Measurements from ENCODE around the gene RNF5.
"Not testable (repeated sequence)": the region's sequence is repeated elsewhere in the genome, so short reads cannot be mapped to it uniquely, and the experiment has no call there.

Gene RNF5

GRCh38 chr6:32192608-32193039 is 14.4 kb downstream of the RNF5 start, which contains the start of gene GPSM3:
Gene GPSM3, minus strand, starts transcription at chr6:32192643. Its CDS starts 130 bp downstream, at chr6:32192513.
- Histone ChIP-seq H3K4me3 (replicated peaks; ENCODE audit: low read depth, low read length) (peak within 1 kb of the TSS; percentile 92), H3K36me3 (ENCODE audit: control insufficient read depth, insufficient read depth, low read length) (no peaks in the 10 kb centered on the region; the same call in none of the 2 replicates), H3K27me3 (replicated peaks; ENCODE audit: control insufficient read depth, insufficient read depth, low read length) (no peaks in the 10 kb centered on the region)
- TF ChIP-seq CTCF (IDR thresholded peaks at IDR 0.05; ENCODE audit: insufficient read depth, low read length, poor library complexity, severe bottlenecking), result no peak
- peak; percentile 81 for DNase-seq (ENCODE audit: extremely low read depth, insufficient read length)

- not testable (repeated sequence) for H3K36me3 ChIP-seq (ENCODE audit: control insufficient read depth, insufficient read depth, low read length); DNase-seq (ENCODE audit: extremely low read depth, insufficient read length); H3K27me3 ChIP-seq (replicated peaks; ENCODE audit: control insufficient read depth, insufficient read depth, low read length)
- peak overlapping the region; percentile 92 for H3K4me3 ChIP-seq (replicated peaks; ENCODE audit: low read depth, low read length)
Measured at GRCh38 chr6:32193096-32193495, 14.9 kb downstream of the RNF5 start.

DNA sequence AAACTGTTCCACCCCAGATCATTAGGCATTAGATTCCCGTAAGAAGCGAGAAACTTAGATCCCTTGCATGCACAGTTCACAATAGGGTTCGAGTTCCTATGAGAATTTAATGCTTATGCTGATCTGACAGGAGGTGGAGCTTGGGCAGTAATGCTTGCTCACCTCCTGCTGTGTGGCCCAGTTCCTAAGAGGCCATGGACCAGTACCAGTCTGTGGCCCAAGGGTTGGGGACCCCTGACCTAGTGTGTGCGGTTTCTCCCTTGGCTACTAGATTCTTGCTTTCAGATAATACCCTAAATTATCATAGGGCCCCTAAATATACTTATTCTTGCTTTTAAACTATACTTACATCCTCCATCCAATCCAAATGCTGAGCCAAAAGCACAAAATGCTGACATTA is 16.2 kb downstream of the RNF5 start:
- no peaks in the 10 kb centered on the region; the same call in 1 of the 2 replicates for H3K36me3 ChIP-seq (ENCODE audit: control insufficient read depth, insufficient read depth, low read length)
- TF ChIP-seq CTCF (IDR thresholded peaks at IDR 0.05; ENCODE audit: insufficient read depth, low read length, poor library complexity, severe bottlenecking), result no peak
- H3K27me3 ChIP-seq (replicated peaks; ENCODE audit: control insufficient read depth, insufficient read depth, low read length), result no peaks in the 10 kb centered on the region
- H3K4me3 ChIP-seq (replicated peaks; ENCODE audit: low read depth, low read length), result no peak overlapping the region
- DNase-seq (ENCODE audit: extremely low read depth, insufficient read length), result no peak

GRCh38 chr6:32194825-32195651 is 16.8 kb downstream of the RNF5 start:
- Histone ChIP-seq H3K36me3 (ENCODE audit: control insufficient read depth, insufficient read depth, low read length) (no peaks in the 10 kb centered on the region; the same call in 1 of the 2 replicates), H3K4me3 (replicated peaks; ENCODE audit: low read depth, low read length) (peak overlapping the region; percentile 60), H3K27me3 (replicated peaks; ENCODE audit: control insufficient read depth, insufficient read depth, low read length) (no peaks in the 10 kb centered on the region)
- TF ChIP-seq CTCF (IDR thresholded peaks at IDR 0.05; ENCODE audit: insufficient read depth, low read length, poor library complexity, severe bottlenecking), result peak; percentile 52
- no peak for DNase-seq (ENCODE audit: extremely low read depth, insufficient read length)

GRCh38 chr6:32195652-32195901 is 17.4 kb downstream of the RNF5 start:
- H3K36me3 ChIP-seq (ENCODE audit: control insufficient read depth, insufficient read depth, low read length), result no peaks in the 10 kb centered on the region; the same call in 1 of the 2 replicates
- no peaks in the 10 kb centered on the region for H3K27me3 ChIP-seq (replicated peaks; ENCODE audit: control insufficient read depth, insufficient read depth, low read length)
- peak; percentile 5 for TF ChIP-seq CTCF (IDR thresholded peaks at IDR 0.05; ENCODE audit: insufficient read depth, low read length, poor library complexity, severe bottlenecking)
- peak overlapping the region; percentile 96 for H3K4me3 ChIP-seq (replicated peaks; ENCODE audit: low read depth, low read length)
- DNase-seq (ENCODE audit: extremely low read depth, insufficient read length), result peak; percentile 100

DNA sequence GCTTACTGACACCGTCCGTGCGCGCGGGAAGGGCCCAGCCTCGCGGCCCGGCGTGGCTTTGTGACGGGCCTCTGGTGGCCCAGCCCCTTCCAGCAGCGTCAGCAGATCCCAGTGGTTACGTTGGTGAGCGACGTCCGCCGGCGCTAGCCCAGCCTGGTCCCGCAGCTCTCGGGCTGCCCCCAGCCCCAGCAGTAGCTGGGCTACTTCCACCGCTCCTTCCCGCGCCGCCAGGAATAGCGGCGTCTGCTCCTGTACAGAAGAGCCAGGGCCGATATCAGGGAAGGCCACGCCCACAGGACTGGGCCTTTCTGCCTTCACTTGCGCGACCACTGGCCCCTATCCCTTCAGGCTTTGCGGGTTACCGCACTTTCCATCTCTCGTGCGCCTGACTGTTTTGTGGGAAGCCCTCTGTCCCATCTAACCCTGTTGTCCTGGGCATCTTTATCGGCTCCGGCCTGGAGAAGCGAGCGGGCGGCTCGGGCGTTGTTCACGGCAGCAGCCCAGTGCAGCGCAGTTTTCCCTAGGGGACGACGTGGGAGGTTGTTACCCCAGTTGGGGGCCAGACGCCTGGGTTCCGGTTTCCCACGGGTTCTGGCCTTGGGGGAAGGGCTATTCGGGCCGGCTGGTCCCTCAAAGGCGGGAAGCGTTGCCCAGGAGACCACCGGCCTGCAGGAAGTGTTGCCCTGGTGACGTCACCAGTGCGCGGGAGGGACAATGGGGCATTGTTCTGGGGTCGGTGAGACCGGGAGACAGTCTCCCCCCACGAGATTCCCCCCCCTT is 17.9 kb downstream of the RNF5 start:
- DNase-seq (ENCODE audit: extremely low read depth, insufficient read length), result peak; percentile 84
- Histone ChIP-seq H3K36me3 (ENCODE audit: control insufficient read depth, insufficient read depth, low read length) (no peaks in the 10 kb centered on the region), H3K4me3 (replicated peaks; ENCODE audit: low read depth, low read length) (peak overlapping the region; percentile 96), H3K27me3 (replicated peaks; ENCODE audit: control insufficient read depth, insufficient read depth, low read length) (no peaks in the 10 kb centered on the region)
- TF ChIP-seq CTCF (IDR thresholded peaks at IDR 0.05; ENCODE audit: insufficient read depth, low read length, poor library complexity, severe bottlenecking), result no peak
